Right lobe of liver (tissue), 4 donors: ENCODE results near the gene SPATA3.

Experiments
- POLR2A ChIP-seq: fragments of 450-650 bp; IDR thresholded peaks from one replicate; pipeline ENCODE4 v1.6.1; 2017; ENCODE audit warnings: antibody characterized with exemption, mild to moderate bottlenecking
- TF ChIP-seq, protein P1 (sequence below), 4 donors: fragments of 200-600 bp in 3 of 4; fragments of 450-650 bp in 1 of 4; IDR thresholded peaks; one replicate each; pipeline versions ENCODE4 v1.5.1 to v1.8.0; 2016 to 2022; ENCODE audit warnings: antibody characterized with exemption in 4 of 4, mild to moderate bottlenecking in 2 of 4
- donor health status: DM: no; HTN: no; CAD: no.
- donor health status: DM: no; HTN: no; CAD: no.
- donor health status: DM: no; HTN: yes; CAD: no.

DNA sequence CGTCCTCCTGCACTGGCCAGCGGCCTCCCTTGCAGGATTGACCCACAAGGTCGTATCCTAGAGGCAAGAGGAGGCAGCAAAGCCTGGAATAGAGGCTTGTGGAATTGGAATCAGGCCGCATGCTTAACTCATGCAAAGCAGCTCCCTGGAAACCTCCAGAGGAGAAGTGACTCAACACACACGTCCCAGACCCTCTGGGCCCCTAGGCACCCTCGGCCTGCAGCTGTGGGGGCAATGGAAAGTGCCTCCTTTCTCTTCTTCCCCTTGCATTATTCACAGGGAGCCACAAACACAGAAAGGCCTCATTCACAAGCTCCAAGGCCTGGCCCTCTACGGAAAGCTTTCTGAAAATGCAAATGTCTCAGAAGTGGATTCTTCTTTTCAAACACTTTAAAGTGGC, 19.6 kb downstream of the SPATA3 start:
- TF ChIP-seq POLR2A: no peak
- TF ChIP-seq, protein P1, sequence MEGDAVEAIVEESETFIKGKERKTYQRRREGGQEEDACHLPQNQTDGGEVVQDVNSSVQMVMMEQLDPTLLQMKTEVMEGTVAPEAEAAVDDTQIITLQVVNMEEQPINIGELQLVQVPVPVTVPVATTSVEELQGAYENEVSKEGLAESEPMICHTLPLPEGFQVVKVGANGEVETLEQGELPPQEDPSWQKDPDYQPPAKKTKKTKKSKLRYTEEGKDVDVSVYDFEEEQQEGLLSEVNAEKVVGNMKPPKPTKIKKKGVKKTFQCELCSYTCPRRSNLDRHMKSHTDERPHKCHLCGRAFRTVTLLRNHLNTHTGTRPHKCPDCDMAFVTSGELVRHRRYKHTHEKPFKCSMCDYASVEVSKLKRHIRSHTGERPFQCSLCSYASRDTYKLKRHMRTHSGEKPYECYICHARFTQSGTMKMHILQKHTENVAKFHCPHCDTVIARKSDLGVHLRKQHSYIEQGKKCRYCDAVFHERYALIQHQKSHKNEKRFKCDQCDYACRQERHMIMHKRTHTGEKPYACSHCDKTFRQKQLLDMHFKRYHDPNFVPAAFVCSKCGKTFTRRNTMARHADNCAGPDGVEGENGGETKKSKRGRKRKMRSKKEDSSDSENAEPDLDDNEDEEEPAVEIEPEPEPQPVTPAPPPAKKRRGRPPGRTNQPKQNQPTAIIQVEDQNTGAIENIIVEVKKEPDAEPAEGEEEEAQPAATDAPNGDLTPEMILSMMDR (IDR thresholded peaks at IDR 0.05): no peak
